OCI-LY7 (cell line): ENCODE measurements around the gene ZNF813. TPM values are rescaled to one million over a fixed set of nuclear protein-coding genes. Genes with fewer than 3 reads are reported as not detected.
A peak's percentile ranks its signal among the peaks of the same experiment; 100 is the strongest.

Source experiments
- BruUV-seq: library from RNA; stranded (reverse); fragments of 400-500 nt; replicated peaks from 2 replicates; lab custom pipeline; 2021; lab: Mats Ljungman, UMichigan
- CTCF ChIA-PET: fragments of 300-600 bp; sonication (Branson Sonifier 250); formaldehyde crosslinking; loops from one replicate; lab custom pipeline; 2022; ENCODE audit warnings: antibody characterized with exemption; ENCODE audit not compliant: unreplicated experiment; lab: Charles Lee
- POLR2A ChIA-PET: fragments of 300-600 bp; sonication (Branson Sonifier 250); formaldehyde crosslinking; loops from one replicate; lab custom pipeline; 2022; ENCODE audit warnings: antibody characterized with exemption; lab: Charles Lee
- DNase-seq: peaks from one replicate; pipeline ENCODE4 v3.0.0-alpha.2; 2015; ENCODE audit warnings: low spot score
- H2AFZ ChIP-seq: fragments of 200-600 bp; sonication (generic), shearing (Covaris generic); 2 replicates; pipeline ENCODE4 v1.6.1; 2014; ENCODE audit warnings: mild to moderate bottlenecking, antibody characterized with exemption, low read length, moderate library complexity
- H3K27ac ChIP-seq: fragments of 200-600 bp; sonication (generic); 2 replicates; pipeline ENCODE4 v1.5.1; 2014; ENCODE audit warnings: mixed run types, low read depth, mild to moderate bottlenecking, moderate library complexity, low read length, inconsistent platforms; ENCODE audit not compliant: poor library complexity, severe bottlenecking
- H3K36me3 ChIP-seq: fragments of 200-600 bp; sonication (generic); 2 replicates; pipeline ENCODE4 v1.6.1; 2014; ENCODE audit warnings: mild to moderate bottlenecking, antibody characterized with exemption, low read length, moderate library complexity, mixed read lengths; ENCODE audit not compliant: insufficient read depth
- H3K4me1 ChIP-seq: fragments of 200-600 bp; sonication (generic); 2 replicates; pipeline ENCODE4 v1.5.1; 2014; ENCODE audit warnings: mild to moderate bottlenecking, low read length; ENCODE audit not compliant: insufficient read depth, poor library complexity, severe bottlenecking
- H3K4me2 ChIP-seq: fragments of 200-600 bp; sonication (generic); 2 replicates; pipeline ENCODE4 v1.6.1; 2014; ENCODE audit warnings: mild to moderate bottlenecking, low read length
- H3K4me3 ChIP-seq: fragments of 200-600 bp; sonication (generic); 2 replicates; pipeline ENCODE4 v1.5.1; 2014; ENCODE audit warnings: mild to moderate bottlenecking, low read depth, low read length; ENCODE audit not compliant: poor library complexity, severe bottlenecking
- H3K79me2 ChIP-seq: fragments of 200-600 bp; sonication (generic); 2 replicates; pipeline ENCODE4 v1.6.1; 2016; ENCODE audit warnings: low read depth, mild to moderate bottlenecking, low read length, moderate library complexity, mixed read lengths; ENCODE audit not compliant: insufficient read depth
- H3K9me2 ChIP-seq: fragments of 200-600 bp; sonication (generic); 2 replicates; pipeline ENCODE4 v1.6.1; 2016; ENCODE audit warnings: mild to moderate bottlenecking, low read length, mixed read lengths; ENCODE audit not compliant: insufficient read depth
- H3K9me3 ChIP-seq: fragments of 200-600 bp; sonication (generic); 2 replicates; pipeline ENCODE4 v1.6.1; 2014; ENCODE audit warnings: mild to moderate bottlenecking, mixed run types, low read length, mixed read lengths
- H4K20me1 ChIP-seq: fragments of 200-600 bp; sonication (generic); 2 replicates; pipeline ENCODE4 v1.6.1; 2014; ENCODE audit warnings: mild to moderate bottlenecking, antibody characterized with exemption, low read length, moderate library complexity, mixed read lengths; ENCODE audit not compliant: insufficient read depth
- CTCF ChIP-seq: fragments of 200-600 bp; sonication (generic); conservative IDR thresholded peaks from 2 replicates; pipeline ENCODE4 v1.5.1; 2014; ENCODE audit warnings: mild to moderate bottlenecking, antibody characterized with exemption, low read length, moderate library complexity, mixed read lengths
- EZH2phosphoT487 ChIP-seq: fragments of 200-600 bp; sonication (generic); IDR thresholded peaks from 2 replicates; pipeline ENCODE4 v1.6.1; 2018; ENCODE audit warnings: low read depth, borderline replicate concordance, mild to moderate bottlenecking, mixed run types, antibody characterized with exemption, low read length, moderate library complexity, mixed read lengths
- intact Hi-C: fragments of 100-400 bp; cut with micrococcal nuclease; formaldehyde crosslinking; loops from one replicate; pipeline ENCODE4 v1.10.0; 2022; ENCODE audit not compliant: unreplicated experiment
- total RNA-seq, 2 experiments: library from RNA; depleted of rRNA in 1 of 2; stranded (reverse); fragments of >200 nt in 1 of 2; shearing (Covaris generic) in 1 of 2; gene quantifications; 2 replicates each; pipeline ENCODE4 v1.2.3, GENCODE V29; 2014 to 2022

ZNF813 gene
- total RNA-seq, 2 experiments from 2014 or later = 5.9 to 6.7 TPM

- BruUV-seq = no TSS peak
Measured at GRCh38 chr19:53461866-53462265, 5.7 kb upstream of the ZNF813 start.

GRCh38 chr19:53462861-53463260 is 4.7 kb upstream of the ZNF813 start:
- DNase-seq = no peak
- BruUV-seq = no TSS peak
- H4K20me1 ChIP-seq = no peaks in the 10 kb centered on the region
- peaks cover 9% of the 10 kb centered on the region; the same call in 1 of the 2 replicates for H3K9me3 ChIP-seq
- H3K4me2 ChIP-seq = no peak overlapping the region
- H3K4me1 ChIP-seq = no peaks in the 10 kb centered on the region
- intact Hi-C loops = no loop called here
- H3K79me2 ChIP-seq = no peaks in the 10 kb centered on the region
- no peak overlapping the region for H3K27ac ChIP-seq
- H3K9me2 ChIP-seq = no peaks in the 10 kb centered on the region
- H3K4me3 ChIP-seq = no peak overlapping the region
- ChIA-PET CTCF (no interaction called here), POLR2A (no interaction called here)
- H3K36me3 ChIP-seq = peaks cover 3% of the 10 kb centered on the region; the same call in 1 of the 2 replicates
- H2AFZ ChIP-seq = no peak overlapping the region
- TF ChIP-seq CTCF (no peak), EZH2phosphoT487 (no peak)

More at GRCh38 chr19:53461866-53462265, 5.7 kb upstream of the ZNF813 start:
- no peak overlapping the region for H3K4me3 ChIP-seq
- POLR2A ChIA-PET = no interaction called here
- peaks cover 19% of the 10 kb centered on the region for H3K9me3 ChIP-seq
- no peaks in the 10 kb centered on the region for H3K79me2 ChIP-seq
- no peak overlapping the region for H2AFZ ChIP-seq
- H3K9me2 ChIP-seq = no peaks in the 10 kb centered on the region
- H3K36me3 ChIP-seq = peaks cover 13% of the 10 kb centered on the region
- H3K4me2 ChIP-seq = no peak overlapping the region
- no peak for DNase-seq
- H3K4me1 ChIP-seq = no peaks in the 10 kb centered on the region
- no peaks in the 10 kb centered on the region for H4K20me1 ChIP-seq
- CTCF ChIA-PET = no interaction called here
- intact Hi-C loops = no loop called here
- no peak for TF ChIP-seq CTCF
- TF ChIP-seq EZH2phosphoT487 = no peak
- no peak overlapping the region for H3K27ac ChIP-seq

- Histone ChIP-seq H3K36me3 (no peaks in the 10 kb centered on the region), H3K9me3 (peaks cover 5% of the 10 kb centered on the region; the same call in 1 of the 2 replicates), H2AFZ (no peak overlapping the region), H4K20me1 (no peaks in the 10 kb centered on the region), H3K4me2 (no peak overlapping the region), H3K27ac (no peak overlapping the region), H3K4me1 (no peaks in the 10 kb centered on the region), H3K9me2 (no peaks in the 10 kb centered on the region), H3K4me3 (no peak overlapping the region), H3K79me2 (no peaks in the 10 kb centered on the region)
- intact Hi-C loops = no loop called here
- ChIA-PET CTCF (no interaction called here), POLR2A (no interaction called here)
- peak; percentile 31 for DNase-seq
- TF ChIP-seq EZH2phosphoT487 = no peak
- no peak for TF ChIP-seq CTCF
- no TSS peak for BruUV-seq
Measured at GRCh38 chr19:53463263-53463662, 4.3 kb upstream of the ZNF813 start.
